WTC11 (cell line): ENCODE results near the gene MAPK14. TPM values are rescaled to one million over a fixed set of nuclear protein-coding genes. Genes with fewer than 3 reads are reported as not detected.

Experiments used
- ATAC-seq: fragments of 200-7000 bp; cut with Tn5 transposase; 2 replicates; pipeline ENCODE4 v1.10.0; 2021; ENCODE audit warnings: mild to moderate bottlenecking, moderate library complexity
- CTCF ChIA-PET: fragments of 300-600 bp; sonication (Branson Sonifier 250); formaldehyde crosslinking; loops from one replicate; lab custom pipeline; 2021; ENCODE audit warnings: antibody characterized with exemption; lab: Charles Lee
- POLR2A ChIA-PET: fragments of 350-600 bp; sonication (Branson Sonifier 250); formaldehyde crosslinking; loops from one replicate; lab custom pipeline; 2021; ENCODE audit warnings: antibody characterized with exemption; lab: Charles Lee
- DNase-seq: peaks from one replicate; pipeline ENCODE4 v3.0.0; 2021; ENCODE audit warnings: low spot score
- H3K27ac Mint-ChIP-seq: 2 replicates; pipeline ENCODE4 v1.8.0; 2021; ENCODE audit warnings: mixed read lengths
- H3K27me3 Mint-ChIP-seq: 2 replicates; pipeline ENCODE4 v1.8.0; 2021; ENCODE audit warnings: low read depth, mild to moderate bottlenecking, moderate library complexity, mixed read lengths
- H3K36me3 Mint-ChIP-seq: 2 replicates; pipeline ENCODE4 v1.8.0; 2021; ENCODE audit warnings: mixed read lengths
- H3K4me1 Mint-ChIP-seq: 2 replicates; pipeline ENCODE4 v1.8.0; 2022; ENCODE audit warnings: mixed read lengths
- H3K4me3 Mint-ChIP-seq: 2 replicates; pipeline ENCODE4 v1.8.0; 2021; ENCODE audit warnings: mild to moderate bottlenecking, moderate library complexity, mixed read lengths
- H3K9me3 Mint-ChIP-seq: 2 replicates; pipeline ENCODE4 v1.8.0; 2021; ENCODE audit warnings: mixed read lengths
- CREB1 ChIP-seq: sonication (generic); formaldehyde crosslinking; IDR thresholded peaks from 2 replicates; pipeline ENCODE4 v1.8.0; 2023; ENCODE audit warnings: mild to moderate bottlenecking, missing genetic modification reagents
- ELF4 ChIP-seq: sonication (generic); formaldehyde crosslinking; IDR thresholded peaks from 2 replicates; pipeline ENCODE4 v1.8.1; 2022; ENCODE audit warnings: low read depth, mild to moderate bottlenecking, moderate library complexity, missing genetic modification reagents
- FOXP1 ChIP-seq: sonication (generic); formaldehyde crosslinking; IDR thresholded peaks from 2 replicates; pipeline ENCODE4 v1.8.0; 2022; ENCODE audit warnings: missing genetic modification reagents, mild to moderate bottlenecking, moderate library complexity, borderline replicate concordance
- JAZF1 ChIP-seq: fragments of 250-450 bp; sonication (Bioruptor Pico); IDR thresholded peaks from 2 replicates; pipeline ENCODE4 v1.9.0; 2021; ENCODE audit warnings: moderate library complexity, mild to moderate bottlenecking, inconsistent platforms
- JUN ChIP-seq: sonication (generic); formaldehyde crosslinking; IDR thresholded peaks from 2 replicates; pipeline ENCODE4 v1.8.0; 2023; ENCODE audit warnings: mild to moderate bottlenecking, missing genetic modification reagents
- NFATC4 ChIP-seq: fragments of 250-450 bp; sonication (Bioruptor Pico); IDR thresholded peaks from 2 replicates; pipeline ENCODE4 v1.9.0; 2021; ENCODE audit warnings: mild to moderate bottlenecking
- NFE2L1 ChIP-seq: sonication (generic); formaldehyde crosslinking; IDR thresholded peaks from 2 replicates; pipeline ENCODE4 v1.8.1; 2023; ENCODE audit warnings: missing genetic modification reagents
- RELA ChIP-seq: sonication (generic); formaldehyde crosslinking; IDR thresholded peaks from 2 replicates; pipeline ENCODE4 v1.8.1; 2022; ENCODE audit warnings: missing genetic modification reagents, mild to moderate bottlenecking, borderline replicate concordance
- SMAD3 ChIP-seq: sonication (generic); formaldehyde crosslinking; IDR thresholded peaks from 2 replicates; pipeline ENCODE4 v1.8.0; 2022; ENCODE audit warnings: missing genetic modification reagents, mild to moderate bottlenecking, borderline replicate concordance
- SP1 ChIP-seq: sonication (generic); formaldehyde crosslinking; conservative IDR thresholded peaks from 2 replicates; pipeline ENCODE4 v1.8.1; 2022; ENCODE audit warnings: missing genetic modification reagents
- ZNF396 ChIP-seq: fragments of 250-450 bp; sonication (Bioruptor Pico); IDR thresholded peaks from 2 replicates; pipeline ENCODE4 v1.8.0; 2021; ENCODE audit warnings: mild to moderate bottlenecking, moderate library complexity, borderline replicate concordance
- ZNF671 ChIP-seq: fragments of 250-450 bp; sonication (Bioruptor Pico); IDR thresholded peaks from 2 replicates; pipeline ENCODE4 v1.8.0; 2021; ENCODE audit warnings: mild to moderate bottlenecking
- total RNA-seq: library from RNA; stranded (reverse); gene quantifications from 3 replicates; pipeline ENCODE4 v1.2.3, GENCODE V29; 2021
- TF ChIP-seq, protein P1 (sequence below): sonication (generic); formaldehyde crosslinking; IDR thresholded peaks from 2 replicates; pipeline ENCODE4 v1.8.1; 2023; ENCODE audit warnings: mild to moderate bottlenecking, missing genetic modification reagents, borderline replicate concordance
- TF ChIP-seq, protein P2 (sequence below): fragments of 250-450 bp; sonication (Bioruptor Pico); IDR thresholded peaks from 2 replicates; pipeline ENCODE4 v1.9.0; 2021; ENCODE audit warnings: mild to moderate bottlenecking, borderline replicate concordance
- TF ChIP-seq, protein P3 (sequence below): fragments of 250-450 bp; sonication (Bioruptor Pico); IDR thresholded peaks from 2 replicates; pipeline ENCODE4 v1.9.0; 2021; ENCODE audit warnings: mild to moderate bottlenecking
- TF ChIP-seq, protein P4 (sequence below): sonication (generic); formaldehyde crosslinking; IDR thresholded peaks from 2 replicates; pipeline ENCODE4 v1.8.0; 2023; ENCODE audit warnings: mild to moderate bottlenecking, missing genetic modification reagents
- TF ChIP-seq, protein P5 (sequence below): sonication (generic); formaldehyde crosslinking; IDR thresholded peaks from 2 replicates; pipeline ENCODE4 v1.8.0; 2022; ENCODE audit warnings: mild to moderate bottlenecking, missing genetic modification reagents
- TF ChIP-seq, protein P6 (sequence below): fragments of 200-600 bp; IDR thresholded peaks from 2 replicates; pipeline ENCODE4 v1.8.0; 2022; ENCODE audit warnings: antibody characterized with exemption
- TF ChIP-seq, protein P7 (sequence below): sonication (generic); formaldehyde crosslinking; IDR thresholded peaks from 2 replicates; pipeline ENCODE4 v1.8.0; 2022; ENCODE audit warnings: mild to moderate bottlenecking, missing genetic modification reagents

Gene MAPK14
- total RNA-seq, 1 experiment from 2014 or later: 34.0 TPM

DNA sequence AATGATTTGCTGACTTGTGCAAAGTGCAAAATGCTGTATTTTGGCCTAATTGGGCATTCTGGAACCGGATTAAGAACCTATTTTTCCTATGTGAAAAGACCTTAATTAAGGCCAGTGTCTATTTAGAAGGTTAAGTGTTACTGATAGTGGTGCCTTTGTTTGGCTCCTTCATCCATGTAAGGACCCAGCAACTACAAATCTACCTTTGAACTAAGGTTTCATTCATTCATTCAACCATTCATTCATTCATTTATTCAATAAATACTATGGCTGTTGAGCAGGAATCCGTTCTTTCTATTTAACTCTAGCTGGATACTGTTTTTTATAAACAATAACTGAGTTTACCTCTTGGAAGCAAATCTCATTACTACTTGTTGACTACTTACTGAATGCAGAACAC, 33.6 kb downstream of the MAPK14 start:
- POLR2A ChIA-PET: no interaction called here
- TF ChIP-seq, protein P1, sequence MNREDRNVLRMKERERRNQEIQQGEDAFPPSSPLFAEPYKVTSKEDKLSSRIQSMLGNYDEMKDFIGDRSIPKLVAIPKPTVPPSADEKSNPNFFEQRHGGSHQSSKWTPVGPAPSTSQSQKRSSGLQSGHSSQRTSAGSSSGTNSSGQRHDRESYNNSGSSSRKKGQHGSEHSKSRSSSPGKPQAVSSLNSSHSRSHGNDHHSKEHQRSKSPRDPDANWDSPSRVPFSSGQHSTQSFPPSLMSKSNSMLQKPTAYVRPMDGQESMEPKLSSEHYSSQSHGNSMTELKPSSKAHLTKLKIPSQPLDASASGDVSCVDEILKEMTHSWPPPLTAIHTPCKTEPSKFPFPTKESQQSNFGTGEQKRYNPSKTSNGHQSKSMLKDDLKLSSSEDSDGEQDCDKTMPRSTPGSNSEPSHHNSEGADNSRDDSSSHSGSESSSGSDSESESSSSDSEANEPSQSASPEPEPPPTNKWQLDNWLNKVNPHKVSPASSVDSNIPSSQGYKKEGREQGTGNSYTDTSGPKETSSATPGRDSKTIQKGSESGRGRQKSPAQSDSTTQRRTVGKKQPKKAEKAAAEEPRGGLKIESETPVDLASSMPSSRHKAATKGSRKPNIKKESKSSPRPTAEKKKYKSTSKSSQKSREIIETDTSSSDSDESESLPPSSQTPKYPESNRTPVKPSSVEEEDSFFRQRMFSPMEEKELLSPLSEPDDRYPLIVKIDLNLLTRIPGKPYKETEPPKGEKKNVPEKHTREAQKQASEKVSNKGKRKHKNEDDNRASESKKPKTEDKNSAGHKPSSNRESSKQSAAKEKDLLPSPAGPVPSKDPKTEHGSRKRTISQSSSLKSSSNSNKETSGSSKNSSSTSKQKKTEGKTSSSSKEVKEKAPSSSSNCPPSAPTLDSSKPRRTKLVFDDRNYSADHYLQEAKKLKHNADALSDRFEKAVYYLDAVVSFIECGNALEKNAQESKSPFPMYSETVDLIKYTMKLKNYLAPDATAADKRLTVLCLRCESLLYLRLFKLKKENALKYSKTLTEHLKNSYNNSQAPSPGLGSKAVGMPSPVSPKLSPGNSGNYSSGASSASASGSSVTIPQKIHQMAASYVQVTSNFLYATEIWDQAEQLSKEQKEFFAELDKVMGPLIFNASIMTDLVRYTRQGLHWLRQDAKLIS (CRISPR knock-in tag): no peak
- TF ChIP-seq ZNF671 (CRISPR knock-in tag): no peak
- TF ChIP-seq SMAD3: no peak
- TF ChIP-seq, protein P2, sequence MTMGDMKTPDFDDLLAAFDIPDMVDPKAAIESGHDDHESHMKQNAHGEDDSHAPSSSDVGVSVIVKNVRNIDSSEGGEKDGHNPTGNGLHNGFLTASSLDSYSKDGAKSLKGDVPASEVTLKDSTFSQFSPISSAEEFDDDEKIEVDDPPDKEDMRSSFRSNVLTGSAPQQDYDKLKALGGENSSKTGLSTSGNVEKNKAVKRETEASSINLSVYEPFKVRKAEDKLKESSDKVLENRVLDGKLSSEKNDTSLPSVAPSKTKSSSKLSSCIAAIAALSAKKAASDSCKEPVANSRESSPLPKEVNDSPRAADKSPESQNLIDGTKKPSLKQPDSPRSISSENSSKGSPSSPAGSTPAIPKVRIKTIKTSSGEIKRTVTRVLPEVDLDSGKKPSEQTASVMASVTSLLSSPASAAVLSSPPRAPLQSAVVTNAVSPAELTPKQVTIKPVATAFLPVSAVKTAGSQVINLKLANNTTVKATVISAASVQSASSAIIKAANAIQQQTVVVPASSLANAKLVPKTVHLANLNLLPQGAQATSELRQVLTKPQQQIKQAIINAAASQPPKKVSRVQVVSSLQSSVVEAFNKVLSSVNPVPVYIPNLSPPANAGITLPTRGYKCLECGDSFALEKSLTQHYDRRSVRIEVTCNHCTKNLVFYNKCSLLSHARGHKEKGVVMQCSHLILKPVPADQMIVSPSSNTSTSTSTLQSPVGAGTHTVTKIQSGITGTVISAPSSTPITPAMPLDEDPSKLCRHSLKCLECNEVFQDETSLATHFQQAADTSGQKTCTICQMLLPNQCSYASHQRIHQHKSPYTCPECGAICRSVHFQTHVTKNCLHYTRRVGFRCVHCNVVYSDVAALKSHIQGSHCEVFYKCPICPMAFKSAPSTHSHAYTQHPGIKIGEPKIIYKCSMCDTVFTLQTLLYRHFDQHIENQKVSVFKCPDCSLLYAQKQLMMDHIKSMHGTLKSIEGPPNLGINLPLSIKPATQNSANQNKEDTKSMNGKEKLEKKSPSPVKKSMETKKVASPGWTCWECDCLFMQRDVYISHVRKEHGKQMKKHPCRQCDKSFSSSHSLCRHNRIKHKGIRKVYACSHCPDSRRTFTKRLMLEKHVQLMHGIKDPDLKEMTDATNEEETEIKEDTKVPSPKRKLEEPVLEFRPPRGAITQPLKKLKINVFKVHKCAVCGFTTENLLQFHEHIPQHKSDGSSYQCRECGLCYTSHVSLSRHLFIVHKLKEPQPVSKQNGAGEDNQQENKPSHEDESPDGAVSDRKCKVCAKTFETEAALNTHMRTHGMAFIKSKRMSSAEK (CRISPR knock-in tag): no peak
- no peak for TF ChIP-seq JUN
- TF ChIP-seq, protein P3, sequence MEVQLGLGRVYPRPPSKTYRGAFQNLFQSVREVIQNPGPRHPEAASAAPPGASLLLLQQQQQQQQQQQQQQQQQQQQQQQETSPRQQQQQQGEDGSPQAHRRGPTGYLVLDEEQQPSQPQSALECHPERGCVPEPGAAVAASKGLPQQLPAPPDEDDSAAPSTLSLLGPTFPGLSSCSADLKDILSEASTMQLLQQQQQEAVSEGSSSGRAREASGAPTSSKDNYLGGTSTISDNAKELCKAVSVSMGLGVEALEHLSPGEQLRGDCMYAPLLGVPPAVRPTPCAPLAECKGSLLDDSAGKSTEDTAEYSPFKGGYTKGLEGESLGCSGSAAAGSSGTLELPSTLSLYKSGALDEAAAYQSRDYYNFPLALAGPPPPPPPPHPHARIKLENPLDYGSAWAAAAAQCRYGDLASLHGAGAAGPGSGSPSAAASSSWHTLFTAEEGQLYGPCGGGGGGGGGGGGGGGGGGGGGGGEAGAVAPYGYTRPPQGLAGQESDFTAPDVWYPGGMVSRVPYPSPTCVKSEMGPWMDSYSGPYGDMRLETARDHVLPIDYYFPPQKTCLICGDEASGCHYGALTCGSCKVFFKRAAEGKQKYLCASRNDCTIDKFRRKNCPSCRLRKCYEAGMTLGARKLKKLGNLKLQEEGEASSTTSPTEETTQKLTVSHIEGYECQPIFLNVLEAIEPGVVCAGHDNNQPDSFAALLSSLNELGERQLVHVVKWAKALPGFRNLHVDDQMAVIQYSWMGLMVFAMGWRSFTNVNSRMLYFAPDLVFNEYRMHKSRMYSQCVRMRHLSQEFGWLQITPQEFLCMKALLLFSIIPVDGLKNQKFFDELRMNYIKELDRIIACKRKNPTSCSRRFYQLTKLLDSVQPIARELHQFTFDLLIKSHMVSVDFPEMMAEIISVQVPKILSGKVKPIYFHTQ (CRISPR knock-in tag): no peak
- TF ChIP-seq NFE2L1 (CRISPR knock-in tag): no peak
- no peak for TF ChIP-seq SP1 (CRISPR knock-in tag)
- TF ChIP-seq NFATC4 (CRISPR knock-in tag): no peak
- TF ChIP-seq RELA (CRISPR knock-in tag): no peak
- TF ChIP-seq, protein P4, sequence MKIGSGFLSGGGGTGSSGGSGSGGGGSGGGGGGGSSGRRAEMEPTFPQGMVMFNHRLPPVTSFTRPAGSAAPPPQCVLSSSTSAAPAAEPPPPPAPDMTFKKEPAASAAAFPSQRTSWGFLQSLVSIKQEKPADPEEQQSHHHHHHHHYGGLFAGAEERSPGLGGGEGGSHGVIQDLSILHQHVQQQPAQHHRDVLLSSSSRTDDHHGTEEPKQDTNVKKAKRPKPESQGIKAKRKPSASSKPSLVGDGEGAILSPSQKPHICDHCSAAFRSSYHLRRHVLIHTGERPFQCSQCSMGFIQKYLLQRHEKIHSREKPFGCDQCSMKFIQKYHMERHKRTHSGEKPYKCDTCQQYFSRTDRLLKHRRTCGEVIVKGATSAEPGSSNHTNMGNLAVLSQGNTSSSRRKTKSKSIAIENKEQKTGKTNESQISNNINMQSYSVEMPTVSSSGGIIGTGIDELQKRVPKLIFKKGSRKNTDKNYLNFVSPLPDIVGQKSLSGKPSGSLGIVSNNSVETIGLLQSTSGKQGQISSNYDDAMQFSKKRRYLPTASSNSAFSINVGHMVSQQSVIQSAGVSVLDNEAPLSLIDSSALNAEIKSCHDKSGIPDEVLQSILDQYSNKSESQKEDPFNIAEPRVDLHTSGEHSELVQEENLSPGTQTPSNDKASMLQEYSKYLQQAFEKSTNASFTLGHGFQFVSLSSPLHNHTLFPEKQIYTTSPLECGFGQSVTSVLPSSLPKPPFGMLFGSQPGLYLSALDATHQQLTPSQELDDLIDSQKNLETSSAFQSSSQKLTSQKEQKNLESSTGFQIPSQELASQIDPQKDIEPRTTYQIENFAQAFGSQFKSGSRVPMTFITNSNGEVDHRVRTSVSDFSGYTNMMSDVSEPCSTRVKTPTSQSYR (CRISPR knock-in tag): no peak
- TF ChIP-seq JAZF1: no peak
- TF ChIP-seq, protein P5, sequence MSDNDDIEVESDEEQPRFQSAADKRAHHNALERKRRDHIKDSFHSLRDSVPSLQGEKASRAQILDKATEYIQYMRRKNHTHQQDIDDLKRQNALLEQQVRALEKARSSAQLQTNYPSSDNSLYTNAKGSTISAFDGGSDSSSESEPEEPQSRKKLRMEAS (CRISPR knock-in tag): no peak
- TF ChIP-seq, protein P6, sequence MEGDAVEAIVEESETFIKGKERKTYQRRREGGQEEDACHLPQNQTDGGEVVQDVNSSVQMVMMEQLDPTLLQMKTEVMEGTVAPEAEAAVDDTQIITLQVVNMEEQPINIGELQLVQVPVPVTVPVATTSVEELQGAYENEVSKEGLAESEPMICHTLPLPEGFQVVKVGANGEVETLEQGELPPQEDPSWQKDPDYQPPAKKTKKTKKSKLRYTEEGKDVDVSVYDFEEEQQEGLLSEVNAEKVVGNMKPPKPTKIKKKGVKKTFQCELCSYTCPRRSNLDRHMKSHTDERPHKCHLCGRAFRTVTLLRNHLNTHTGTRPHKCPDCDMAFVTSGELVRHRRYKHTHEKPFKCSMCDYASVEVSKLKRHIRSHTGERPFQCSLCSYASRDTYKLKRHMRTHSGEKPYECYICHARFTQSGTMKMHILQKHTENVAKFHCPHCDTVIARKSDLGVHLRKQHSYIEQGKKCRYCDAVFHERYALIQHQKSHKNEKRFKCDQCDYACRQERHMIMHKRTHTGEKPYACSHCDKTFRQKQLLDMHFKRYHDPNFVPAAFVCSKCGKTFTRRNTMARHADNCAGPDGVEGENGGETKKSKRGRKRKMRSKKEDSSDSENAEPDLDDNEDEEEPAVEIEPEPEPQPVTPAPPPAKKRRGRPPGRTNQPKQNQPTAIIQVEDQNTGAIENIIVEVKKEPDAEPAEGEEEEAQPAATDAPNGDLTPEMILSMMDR: no peak
- no peak for TF ChIP-seq CREB1
- TF ChIP-seq ZNF396: no peak
- TF ChIP-seq, protein P7, sequence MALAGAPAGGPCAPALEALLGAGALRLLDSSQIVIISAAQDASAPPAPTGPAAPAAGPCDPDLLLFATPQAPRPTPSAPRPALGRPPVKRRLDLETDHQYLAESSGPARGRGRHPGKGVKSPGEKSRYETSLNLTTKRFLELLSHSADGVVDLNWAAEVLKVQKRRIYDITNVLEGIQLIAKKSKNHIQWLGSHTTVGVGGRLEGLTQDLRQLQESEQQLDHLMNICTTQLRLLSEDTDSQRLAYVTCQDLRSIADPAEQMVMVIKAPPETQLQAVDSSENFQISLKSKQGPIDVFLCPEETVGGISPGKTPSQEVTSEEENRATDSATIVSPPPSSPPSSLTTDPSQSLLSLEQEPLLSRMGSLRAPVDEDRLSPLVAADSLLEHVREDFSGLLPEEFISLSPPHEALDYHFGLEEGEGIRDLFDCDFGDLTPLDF (CRISPR knock-in tag): no peak
- no peak for TF ChIP-seq ELF4 (CRISPR knock-in tag)
- TF ChIP-seq FOXP1 (CRISPR knock-in tag): no peak
- Mint-ChIP-seq H3K4me3 (no peak overlapping the region), H3K27ac (no peak overlapping the region), H3K9me3 (no peaks in the 10 kb centered on the region), H3K4me1 (0 out of 2 replicates have a peak, but pooled peaks cover 10% of the 10 kb centered on the region), H3K27me3 (no peaks in the 10 kb centered on the region), H3K36me3 (peaks cover 11% of the 10 kb centered on the region)
- CTCF ChIA-PET: no interaction called here
- ATAC-seq: no peak
- no peak for DNase-seq
